SU-DHL-6 (cell line): Measurements from ENCODE around the gene ANKRD33B.

Experiments
- H2AFZ ChIP-seq: fragments of 200-600 bp; sonication (generic); 2 replicates; pipeline ENCODE4 v1.6.1; 2014; ENCODE audit warnings: low read depth, mild to moderate bottlenecking, moderate library complexity, mixed read lengths, antibody characterized with exemption, low read length; ENCODE audit not compliant: severe bottlenecking
- H3F3A ChIP-seq: fragments of 200-600 bp; shearing (Covaris generic); 2 replicates; pipeline ENCODE4 v1.6.0; 2016; ENCODE audit warnings: antibody characterized with exemption, mild to moderate bottlenecking; ENCODE audit not compliant: insufficient read depth
- H3K27ac ChIP-seq: fragments of 200-600 bp; sonication (generic); 2 replicates; pipeline ENCODE4 v1.5.1; 2016; ENCODE audit warnings: low read depth, mild to moderate bottlenecking, low read length, moderate library complexity, mixed read lengths
- H3K27me3 ChIP-seq: fragments of 200-600 bp; sonication (generic), shearing (Covaris generic); 2 replicates; pipeline ENCODE4 v1.6.0; 2014; ENCODE audit warnings: mild to moderate bottlenecking, low read length
- H3K36me3 ChIP-seq: fragments of 200-600 bp; sonication (generic); 2 replicates; pipeline ENCODE4 v1.6.1; 2014; ENCODE audit warnings: mild to moderate bottlenecking, low read length, mixed read lengths
- H3K4me2 ChIP-seq: fragments of 300-600, 200-600 bp; shearing (Covaris generic), sonication (generic); 2 replicates; pipeline ENCODE4 v1.6.0; 2014; ENCODE audit warnings: low read length, low read depth, mild to moderate bottlenecking; ENCODE audit not compliant: poor library complexity, severe bottlenecking
- H3K4me3 ChIP-seq: fragments of 200-600 bp; sonication (generic); 2 replicates; pipeline ENCODE4 v1.5.1; 2014; ENCODE audit warnings: antibody characterized with exemption, low read length, mild to moderate bottlenecking, mixed read lengths; ENCODE audit not compliant: insufficient read depth, poor library complexity, severe bottlenecking
- H3K79me2 ChIP-seq: fragments of 200-600 bp; sonication (generic); 2 replicates; pipeline ENCODE4 v1.6.1; 2014; ENCODE audit warnings: mild to moderate bottlenecking, low read length, moderate library complexity; ENCODE audit not compliant: insufficient read depth
- H3K9ac ChIP-seq: fragments of 200-600 bp; sonication (generic); 2 replicates; pipeline ENCODE4 v1.7.0; 2014; ENCODE audit warnings: mild to moderate bottlenecking, low read length
- H3K9me2 ChIP-seq: fragments of 200-600 bp; sonication (generic); replicated peaks from 2 replicates; pipeline ENCODE4 v1.6.1; 2014; ENCODE audit warnings: low read length; ENCODE audit not compliant: insufficient read depth
- H3K9me3 ChIP-seq: fragments of 200-600 bp; sonication (generic); 2 replicates; pipeline ENCODE4 v1.6.1; 2014; ENCODE audit warnings: low read length, mixed read lengths; ENCODE audit not compliant: insufficient read depth
- H4K20me1 ChIP-seq: fragments of 200-600 bp; sonication (generic); 2 replicates; pipeline ENCODE4 v1.6.1; 2014; ENCODE audit warnings: low read depth, mild to moderate bottlenecking, antibody characterized with exemption, low read length, moderate library complexity, mixed read lengths
- EZH2phosphoT487 ChIP-seq: fragments of 200-600 bp; sonication (generic), shearing (Covaris generic); conservative IDR thresholded peaks from 2 replicates; pipeline ENCODE4 v1.6.1; 2018; ENCODE audit warnings: mild to moderate bottlenecking, antibody characterized with exemption, low read length, moderate library complexity, mixed read lengths
- TF ChIP-seq, protein P1 (sequence below): fragments of 200-600 bp; sonication (generic); IDR thresholded peaks from one replicate; pipeline ENCODE4 v1.5.1; 2017; ENCODE audit warnings: antibody characterized with exemption, mild to moderate bottlenecking, low read length, moderate library complexity; ENCODE audit not compliant: insufficient read depth, poor library complexity, severe bottlenecking

The ANKRD33B gene

DNA sequence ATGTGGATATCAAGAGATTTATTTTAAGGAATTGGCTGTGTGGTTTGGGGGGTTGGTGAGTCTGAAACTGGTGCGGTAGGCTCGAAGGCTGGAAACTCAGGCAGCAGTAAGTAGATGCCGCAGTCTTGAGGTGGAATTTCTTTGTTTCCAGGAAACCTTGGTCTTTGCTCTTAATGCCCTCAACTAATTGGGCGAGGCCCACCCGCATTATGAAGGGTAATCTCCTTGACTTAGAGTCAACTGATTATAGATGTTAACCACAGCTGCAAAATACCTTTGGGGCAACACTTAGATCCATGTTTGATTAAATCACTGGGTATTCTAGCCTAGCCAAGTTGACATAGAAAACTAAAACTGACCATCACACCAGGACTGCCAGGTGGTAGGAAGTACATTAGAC, 83.8 kb downstream of the ANKRD33B start:
- Histone ChIP-seq H3K9ac (no peak overlapping the region), H3K27me3 (no peaks in the 10 kb centered on the region), H3K9me2 (no peaks in the 10 kb centered on the region), H3K9me3 (no peaks in the 10 kb centered on the region), H4K20me1 (no peaks in the 10 kb centered on the region), H3K27ac (no peak overlapping the region), H3K4me2 (no peak overlapping the region), H2AFZ (no peak overlapping the region), H3F3A (no peaks in the 10 kb centered on the region), H3K79me2 (peaks cover 25% of the 10 kb centered on the region), H3K36me3 (no peaks in the 10 kb centered on the region), H3K4me3 (no peak overlapping the region)
- TF ChIP-seq, protein P1, sequence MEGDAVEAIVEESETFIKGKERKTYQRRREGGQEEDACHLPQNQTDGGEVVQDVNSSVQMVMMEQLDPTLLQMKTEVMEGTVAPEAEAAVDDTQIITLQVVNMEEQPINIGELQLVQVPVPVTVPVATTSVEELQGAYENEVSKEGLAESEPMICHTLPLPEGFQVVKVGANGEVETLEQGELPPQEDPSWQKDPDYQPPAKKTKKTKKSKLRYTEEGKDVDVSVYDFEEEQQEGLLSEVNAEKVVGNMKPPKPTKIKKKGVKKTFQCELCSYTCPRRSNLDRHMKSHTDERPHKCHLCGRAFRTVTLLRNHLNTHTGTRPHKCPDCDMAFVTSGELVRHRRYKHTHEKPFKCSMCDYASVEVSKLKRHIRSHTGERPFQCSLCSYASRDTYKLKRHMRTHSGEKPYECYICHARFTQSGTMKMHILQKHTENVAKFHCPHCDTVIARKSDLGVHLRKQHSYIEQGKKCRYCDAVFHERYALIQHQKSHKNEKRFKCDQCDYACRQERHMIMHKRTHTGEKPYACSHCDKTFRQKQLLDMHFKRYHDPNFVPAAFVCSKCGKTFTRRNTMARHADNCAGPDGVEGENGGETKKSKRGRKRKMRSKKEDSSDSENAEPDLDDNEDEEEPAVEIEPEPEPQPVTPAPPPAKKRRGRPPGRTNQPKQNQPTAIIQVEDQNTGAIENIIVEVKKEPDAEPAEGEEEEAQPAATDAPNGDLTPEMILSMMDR, result no peak
- TF ChIP-seq EZH2phosphoT487, result no peak

DNA sequence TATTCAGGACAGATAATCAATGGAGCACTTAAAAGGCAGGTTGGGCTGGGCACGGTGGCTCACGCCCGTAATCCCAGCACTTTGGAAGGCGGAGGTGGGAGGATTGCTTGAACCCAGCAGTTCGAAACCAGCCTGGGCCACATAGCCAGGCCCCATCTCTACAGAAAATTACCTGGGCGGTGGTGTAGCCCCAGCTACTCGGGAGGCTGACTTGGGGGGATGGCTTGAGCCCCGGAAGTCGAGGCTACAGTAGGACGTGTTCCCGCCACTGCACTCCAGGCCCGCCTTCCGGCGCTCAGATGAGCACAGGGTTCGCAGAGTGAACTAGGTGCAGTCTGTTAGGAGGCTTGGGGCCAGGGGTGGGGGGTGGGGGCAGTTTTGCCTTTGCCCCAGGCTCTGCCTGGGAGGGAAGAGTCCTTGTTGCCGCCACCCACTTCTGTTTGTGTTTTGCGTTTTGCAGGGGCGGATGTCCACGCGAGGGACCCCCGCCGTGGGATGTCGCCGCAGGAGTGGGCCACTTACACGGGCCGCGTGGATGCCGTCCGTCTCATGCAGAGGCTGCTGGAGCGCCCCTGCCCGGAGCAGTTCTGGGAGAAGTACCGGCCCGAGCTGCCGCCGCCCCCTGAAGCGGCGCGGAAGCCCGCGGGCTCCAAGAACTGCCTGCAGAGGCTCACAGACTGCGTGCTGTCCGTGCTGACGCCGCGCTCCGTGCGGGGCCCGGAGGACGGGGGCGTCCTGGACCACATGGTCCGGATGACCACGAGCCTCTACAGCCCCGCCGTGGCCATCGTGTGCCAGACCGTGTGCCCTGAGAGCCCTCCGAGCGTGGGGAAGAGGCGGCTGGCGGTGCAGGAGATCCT, 85.2 kb downstream of the ANKRD33B start:
- Histone ChIP-seq H3K79me2 (peaks cover 19% of the 10 kb centered on the region), H3K9ac (no peak overlapping the region), H4K20me1 (no peaks in the 10 kb centered on the region), H3K27me3 (no peaks in the 10 kb centered on the region), H3F3A (no peaks in the 10 kb centered on the region), H3K4me2 (no peak overlapping the region), H3K9me3 (no peaks in the 10 kb centered on the region), H3K4me3 (no peak overlapping the region), H3K9me2 (no peaks in the 10 kb centered on the region), H3K27ac (no peak overlapping the region), H3K36me3 (no peaks in the 10 kb centered on the region), H2AFZ (no peak overlapping the region)
- no peak for TF ChIP-seq EZH2phosphoT487
- TF ChIP-seq, protein P1, result no peak

DNA sequence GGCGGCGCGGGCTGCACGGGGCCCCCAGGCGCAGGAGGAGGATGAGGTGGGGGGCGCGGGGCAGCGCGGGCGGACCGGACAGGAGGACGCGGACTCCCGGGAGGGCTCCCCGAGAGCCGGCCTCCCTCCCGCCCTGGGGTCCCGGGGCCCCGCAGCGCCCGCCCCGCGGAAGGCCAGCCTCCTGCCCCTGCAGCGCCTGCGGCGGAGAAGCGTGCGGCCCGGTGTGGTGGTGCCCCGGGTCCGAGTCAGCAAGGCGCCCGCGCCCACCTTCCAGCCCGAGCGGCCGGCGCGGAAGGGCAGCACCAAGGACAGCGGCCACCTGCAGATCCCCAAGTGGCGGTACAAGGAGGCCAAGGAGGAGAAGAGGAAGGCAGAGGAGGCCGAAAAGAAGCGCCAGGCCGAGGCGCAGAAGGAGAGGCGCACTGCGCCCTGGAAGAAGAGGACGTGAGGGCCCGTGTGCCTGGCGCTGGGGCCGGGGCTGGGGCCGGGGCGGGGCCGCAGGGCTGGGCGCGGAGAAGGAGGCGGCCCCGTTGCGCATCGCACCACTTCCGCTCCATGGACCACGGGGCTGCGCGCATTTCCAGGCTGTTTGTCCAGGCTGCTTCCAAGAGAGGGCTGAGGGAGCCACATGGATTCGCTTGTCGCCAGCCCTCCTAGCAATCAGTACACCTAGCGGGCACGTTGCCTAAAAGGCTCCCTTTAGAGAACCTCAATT, 86.0 kb downstream of the ANKRD33B start:
- H3K9me2 ChIP-seq, result no peaks in the 10 kb centered on the region
- no peak overlapping the region for H3K27ac ChIP-seq
- no peak overlapping the region for H2AFZ ChIP-seq
- no peaks in the 10 kb centered on the region for H3K36me3 ChIP-seq
- no peaks in the 10 kb centered on the region for H3F3A ChIP-seq
- H3K79me2 ChIP-seq, result peaks cover 16% of the 10 kb centered on the region
- no peak overlapping the region for H3K4me2 ChIP-seq
- H3K9me3 ChIP-seq, result no peaks in the 10 kb centered on the region
- H3K4me3 ChIP-seq, result no peak overlapping the region
- no peaks in the 10 kb centered on the region for H3K27me3 ChIP-seq
- no peak overlapping the region for H3K9ac ChIP-seq
- TF ChIP-seq, protein P1, result no peak
- no peak for TF ChIP-seq EZH2phosphoT487
- no peaks in the 10 kb centered on the region for H4K20me1 ChIP-seq
